ENCODE data around the gene TRAPPC2L.
"Not testable (repeated sequence)": the region's sequence is repeated elsewhere in the genome, so short reads cannot be mapped to it uniquely, and the experiment has no call there.

Gene TRAPPC2L

DNA sequence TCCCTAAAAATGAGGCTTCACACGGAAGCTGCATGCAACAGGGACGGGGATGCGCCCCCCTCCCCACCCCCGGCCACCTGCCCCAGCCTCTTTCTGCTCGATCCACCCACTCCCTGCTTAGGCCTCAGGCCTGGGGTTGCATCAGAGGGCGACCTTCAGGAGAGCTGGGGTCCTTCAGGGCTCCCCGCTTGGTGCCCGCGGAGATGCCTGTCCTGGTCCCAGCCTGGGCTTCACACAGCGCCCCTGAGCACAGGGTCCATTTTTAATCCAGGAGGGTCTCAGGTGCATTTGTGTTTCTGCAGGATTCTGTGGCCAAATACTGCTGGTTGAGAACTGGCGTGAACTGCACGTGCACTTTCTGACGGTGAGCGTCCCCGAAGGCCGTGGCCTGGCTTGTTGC is 37.8 kb upstream of the TRAPPC2L start:
- no peak for DNase-seq

DNA sequence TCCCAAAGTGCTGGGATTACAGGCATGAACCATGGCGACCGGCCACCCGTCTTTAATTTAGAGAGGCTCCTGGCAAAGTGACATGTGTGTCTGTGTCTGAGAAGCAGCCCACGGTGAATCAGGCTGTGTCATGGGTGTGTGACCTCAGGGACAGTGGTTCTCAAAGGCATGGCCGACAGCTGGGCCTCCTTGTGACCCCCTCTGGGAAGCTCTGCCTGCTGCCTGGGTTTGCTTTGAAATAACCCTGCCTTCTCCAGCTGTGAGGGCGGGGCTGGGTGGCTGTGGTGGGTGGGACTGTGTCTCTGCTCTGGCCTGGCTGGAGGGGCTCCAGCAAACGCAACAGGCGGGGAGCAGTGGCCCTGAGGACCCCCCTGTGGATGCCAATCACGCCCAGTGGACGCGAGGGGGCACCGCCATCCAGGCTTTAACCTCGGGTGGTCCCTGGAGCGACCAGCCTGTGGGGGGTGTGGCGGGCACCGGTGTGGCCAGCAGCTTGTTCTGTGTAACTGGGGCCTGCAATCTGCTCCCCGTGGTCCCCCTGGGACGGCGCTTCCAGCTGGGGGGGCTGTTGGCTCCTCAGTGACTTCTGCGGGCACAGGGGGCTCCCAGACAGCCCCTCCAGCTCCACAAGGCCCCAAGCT is 36.4 kb upstream of the TRAPPC2L start:
- no peak for DNase-seq

DNA sequence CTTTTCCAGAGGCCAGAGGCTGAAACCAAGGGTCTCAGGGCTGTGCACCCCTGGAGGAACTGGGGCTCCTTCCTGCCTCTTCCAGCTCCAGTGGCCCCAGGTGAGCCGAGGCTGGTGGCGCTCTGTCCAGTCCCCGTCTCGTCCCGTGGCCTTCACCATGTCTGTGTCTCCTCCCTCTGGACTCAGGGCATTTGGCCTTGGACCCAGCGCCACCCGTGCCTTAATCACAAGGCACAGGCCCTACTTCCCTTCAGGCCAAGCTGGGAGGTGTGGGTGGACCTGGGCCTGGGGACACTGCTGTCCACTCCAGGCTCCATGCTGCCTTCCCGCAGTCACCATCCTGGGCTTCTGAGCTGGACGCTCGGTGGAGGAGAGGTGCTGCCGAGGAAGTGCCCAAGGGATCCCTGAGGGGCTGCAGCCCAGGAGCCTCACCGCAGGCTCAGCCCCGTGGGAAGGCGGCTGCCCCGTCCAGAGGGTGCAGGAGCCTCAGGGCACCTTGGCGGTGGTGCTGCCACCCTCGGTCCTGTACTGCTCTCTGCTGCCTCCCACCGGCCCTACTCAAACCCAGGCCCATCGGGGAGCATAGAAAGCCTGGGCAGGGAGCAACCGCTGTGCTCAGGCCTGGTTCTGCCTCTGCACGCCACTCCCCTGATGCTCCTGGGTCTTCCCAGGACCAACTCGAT is 35.6 kb upstream of the TRAPPC2L start:
- no peak for DNase-seq

DNA sequence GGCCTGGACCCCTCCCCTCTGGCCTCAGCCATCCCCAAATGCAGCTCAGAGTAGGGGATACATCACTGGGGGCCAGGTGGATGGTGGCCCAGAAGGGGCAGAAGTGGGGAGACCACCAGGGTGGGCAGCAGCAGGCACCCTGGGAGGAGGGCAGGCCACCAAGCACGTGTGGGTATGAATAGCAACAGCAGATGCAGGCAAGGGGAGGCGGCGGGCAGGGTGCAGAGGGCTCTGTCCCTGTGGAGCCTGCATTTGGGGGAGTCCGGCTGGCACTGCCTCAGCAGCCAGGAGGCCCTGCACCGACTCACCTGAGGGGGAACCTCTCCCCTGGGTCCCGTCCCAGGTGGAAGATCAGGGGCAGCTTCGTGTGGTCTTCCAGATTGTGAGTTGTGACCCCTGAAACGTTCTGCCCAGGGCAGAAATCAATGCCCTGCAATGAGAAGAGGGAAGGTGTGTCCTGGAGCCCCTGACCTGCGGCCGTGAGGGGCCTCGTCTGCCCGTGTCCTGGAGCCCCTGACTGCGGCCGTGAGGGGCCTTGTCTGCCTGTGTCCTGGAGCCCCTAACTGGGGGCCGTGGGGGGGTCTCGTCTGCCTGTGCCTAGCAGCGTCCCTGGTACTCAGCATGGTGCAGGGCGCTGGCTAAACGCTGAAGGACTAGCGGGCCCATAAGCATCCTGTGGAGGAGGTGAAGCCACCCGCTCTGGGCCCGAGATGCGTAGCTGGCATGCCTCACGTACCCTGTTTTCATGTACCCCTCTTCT is 34.5 kb upstream of the TRAPPC2L start:
- DNase-seq = no peak

- not testable (repeated sequence) for DNase-seq
These were observed 33.3 kb upstream of the TRAPPC2L start for GRCh38 chr16:88823646-88824045.

DNA sequence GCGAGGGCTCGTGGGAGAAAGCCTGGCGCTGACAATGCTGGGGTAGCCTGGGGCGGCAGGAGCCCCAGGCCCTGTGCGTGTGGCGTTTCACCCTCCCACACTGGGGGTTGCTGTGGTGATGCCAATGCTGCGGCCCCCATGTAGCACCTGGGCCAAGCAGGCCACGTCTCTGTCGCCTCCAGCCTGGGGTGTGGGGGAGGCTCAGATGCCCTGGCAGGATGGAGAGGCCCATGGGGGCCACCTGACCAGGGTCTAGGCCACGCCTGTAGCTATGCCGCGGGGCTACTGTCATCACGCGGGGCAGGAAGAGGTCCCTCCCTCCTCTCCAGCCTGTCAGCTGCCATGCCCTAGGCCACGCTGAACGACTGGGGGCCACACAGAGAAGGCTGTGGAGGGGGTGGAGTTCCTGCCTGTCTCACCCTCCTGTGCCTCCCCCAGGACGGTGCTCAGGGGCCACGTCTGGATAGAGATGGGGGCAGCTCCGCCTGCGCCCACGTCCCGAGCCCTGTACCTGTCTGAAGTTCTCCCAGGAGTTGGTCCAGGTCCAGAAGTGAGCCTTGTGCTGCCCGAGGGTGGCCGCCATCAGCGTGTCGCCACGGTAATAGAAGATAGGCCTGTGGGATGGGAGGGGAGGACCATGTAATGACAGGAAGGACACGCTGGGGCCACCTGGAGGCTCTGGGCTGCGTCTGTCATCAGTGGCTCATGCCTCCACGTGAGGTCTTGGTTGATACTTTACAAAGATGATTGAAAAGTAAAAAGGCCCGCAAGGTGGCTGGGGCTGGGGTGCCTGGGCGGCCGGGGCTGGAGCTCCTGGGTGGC is 32.5 kb upstream of the TRAPPC2L start:
- no peak for DNase-seq

DNA sequence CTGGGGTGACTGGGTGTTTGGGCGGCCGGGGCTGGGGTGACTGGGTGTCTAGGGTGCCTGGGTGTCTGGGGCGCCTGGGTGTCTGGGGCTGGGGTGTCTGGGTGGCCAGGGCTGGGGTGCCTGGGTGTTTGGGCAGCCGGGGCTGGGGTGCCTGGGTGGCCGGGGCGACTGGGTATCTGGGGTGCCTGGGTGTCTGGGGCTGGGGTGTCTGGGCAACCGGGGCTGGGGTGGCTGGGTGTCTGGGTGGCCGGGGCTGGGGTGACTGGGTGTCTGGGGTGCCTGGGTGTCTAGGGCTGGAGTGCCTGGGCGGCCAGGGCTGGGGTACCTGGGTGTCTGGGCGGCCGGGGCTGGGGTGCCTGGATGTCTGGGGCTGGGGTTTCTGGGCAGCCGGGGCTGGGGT is 31.8 kb upstream of the TRAPPC2L start:
- DNase-seq = no peak

DNA sequence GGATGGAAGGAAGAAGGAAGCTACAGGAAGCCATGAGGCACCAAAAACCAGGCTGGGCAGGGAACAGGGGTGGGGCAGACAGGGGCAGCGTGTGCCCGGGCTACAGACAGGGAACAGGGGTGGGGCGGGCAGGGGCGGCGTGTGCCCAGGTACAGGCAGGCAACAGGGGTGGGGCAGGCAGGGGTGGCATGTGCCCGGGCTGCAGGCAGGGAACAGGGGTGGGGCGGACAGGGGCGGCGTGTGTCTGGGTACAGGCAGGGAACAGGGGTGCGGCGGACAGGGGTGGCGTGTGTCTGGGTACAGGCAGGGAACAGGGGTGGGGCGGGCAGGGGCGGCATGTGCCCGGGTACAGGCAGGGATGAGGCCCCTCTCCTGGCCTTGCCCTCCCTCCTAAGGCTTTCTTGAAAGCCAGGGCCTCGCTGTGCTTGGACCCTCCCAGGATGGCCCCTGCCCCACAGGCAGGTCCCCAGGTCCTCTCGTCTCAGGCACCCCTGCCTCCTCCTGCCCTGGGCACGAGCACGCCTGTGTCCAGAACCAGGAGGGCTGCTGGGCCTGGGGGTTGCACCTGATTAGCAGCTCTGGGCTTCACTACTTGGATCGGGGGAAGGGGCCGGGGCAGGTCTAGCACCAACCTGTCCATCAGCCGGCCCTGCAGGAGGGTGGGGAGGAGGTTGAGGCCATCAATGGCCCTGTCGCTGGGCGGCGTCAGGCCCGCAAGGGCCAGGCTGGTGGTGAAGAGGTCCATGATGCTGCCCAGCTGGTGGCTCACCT is 30.7 kb upstream of the TRAPPC2L start:
- no peak for DNase-seq

- no peak for DNase-seq
These were observed 29.2 kb upstream of the TRAPPC2L start for GRCh38 chr16:88827727-88828126.

- DNase-seq = no peak
These were observed 28.2 kb upstream of the TRAPPC2L start for GRCh38 chr16:88828711-88829110.

DNA sequence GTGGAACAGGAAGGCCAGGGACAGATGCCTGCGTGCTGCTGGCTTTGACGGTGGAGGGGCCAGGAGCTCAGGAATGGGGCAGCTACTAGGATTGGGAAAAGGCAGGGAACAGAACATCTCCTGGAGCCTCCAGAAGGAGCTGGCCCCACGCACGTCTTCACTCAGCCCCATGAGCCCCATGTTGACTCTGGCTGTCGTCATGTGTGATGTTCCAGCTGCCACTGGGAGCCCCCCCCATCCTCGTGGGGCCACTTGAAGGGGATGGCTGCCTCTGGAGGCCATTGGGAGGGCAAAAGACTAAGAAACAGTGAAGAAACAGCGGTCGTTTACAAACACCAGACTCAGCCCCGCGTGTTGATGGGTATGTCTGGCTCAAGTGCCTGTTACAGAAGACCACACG is 26.7 kb upstream of the TRAPPC2L start:
- DNase-seq = no peak

GRCh38 chr16:88830783-88831182 is 26.1 kb upstream of the TRAPPC2L start:
- DNase-seq = no peak

- DNase-seq = no peak
These were observed 25.1 kb upstream of the TRAPPC2L start for GRCh38 chr16:88831838-88832237.

GRCh38 chr16:88833086-88833485 is 23.8 kb upstream of the TRAPPC2L start:
- no peak for DNase-seq

GRCh38 chr16:88834670-88835069 is 22.3 kb upstream of the TRAPPC2L start:
- no peak for DNase-seq

GRCh38 chr16:88835383-88835782 is 21.5 kb upstream of the TRAPPC2L start:
- no peak for DNase-seq

DNA sequence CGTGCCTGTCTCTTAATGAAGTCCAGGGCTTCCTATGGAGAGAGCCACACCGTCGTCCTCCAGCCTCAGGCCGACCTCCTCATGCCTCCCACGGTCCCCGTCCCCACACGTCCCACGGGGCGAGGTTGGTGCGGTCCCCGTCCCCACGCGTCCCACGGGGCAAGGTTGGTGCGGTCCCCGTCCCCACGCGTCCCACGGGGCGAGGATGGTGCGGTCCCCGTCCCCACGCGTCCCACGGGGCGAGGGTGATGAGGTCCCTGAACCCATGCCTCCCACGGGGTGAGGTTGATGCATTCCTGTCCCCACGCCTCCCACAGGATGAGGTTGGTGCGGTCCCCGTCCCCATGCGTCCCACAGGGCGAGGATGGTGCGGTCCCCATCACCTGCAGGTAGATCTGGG is 21.1 kb upstream of the TRAPPC2L start:
- DNase-seq = no peak

GRCh38 chr16:88836791-88837190 is 20.1 kb upstream of the TRAPPC2L start:
- no peak for DNase-seq

- no peak for DNase-seq
These were observed 19.1 kb upstream of the TRAPPC2L start for GRCh38 chr16:88837806-88838205.

- no peak for DNase-seq
These were observed 18.4 kb upstream of the TRAPPC2L start for GRCh38 chr16:88838566-88838965.

- DNase-seq = no peak
These were observed 17.8 kb upstream of the TRAPPC2L start for GRCh38 chr16:88839026-88839529.
